Stimulated activated naive CD8-positive, alpha-beta T cell treated with anti-CD3 and anti-CD28 coated beads, Interleukin-15, Interleukin-2, amounts not matched to agents 100 U/mL and 50 U/mL, for 24 hours (primary cell): ENCODE results near the gene FERMT3.

Experiments
- ATAC-seq: fragments of 150-1000 bp; cut with Tn5 transposase; one replicate; pipeline ENCODE4 v1.10.0; 2021
- DNase-seq: peaks from one replicate; pipeline ENCODE4 v3.0.0; 2021

FERMT3 gene

GRCh38 chr11:64186492-64187165 lies 19.9 kb upstream of the FERMT3 start:
- DNase-seq (peak; percentile 50), ATAC-seq (no peak)

GRCh38 chr11:64192434-64192833 lies 14.1 kb upstream of the FERMT3 start:
- DNase-seq, result no peak
- no peak for ATAC-seq

GRCh38 chr11:64196626-64197025 lies 9.9 kb upstream of the FERMT3 start:
- ATAC-seq (no peak), DNase-seq (no peak)

- DNase-seq, result no peak
These were observed 8.0 kb upstream of the FERMT3 start for GRCh38 chr11:64198511-64198910.

GRCh38 chr11:64201543-64201942 lies 5.0 kb upstream of the FERMT3 start:
- ATAC-seq (no peak), DNase-seq (no peak)

More at GRCh38 chr11:64198511-64198910, 8.0 kb upstream of the FERMT3 start:
- ATAC-seq, result no peak

- DNase-seq (no peak), ATAC-seq (no peak)
These were observed 3.5 kb upstream of the FERMT3 start for GRCh38 chr11:64202992-64203391.

GRCh38 chr11:64203421-64204079 lies 3.0 kb upstream of the FERMT3 start:
- no peak for DNase-seq
- ATAC-seq, result no peak

GRCh38 chr11:64204080-64204440 lies 2.5 kb upstream of the FERMT3 start:
- no peak for ATAC-seq
- no peak for DNase-seq

- ATAC-seq (no peak), DNase-seq (peak; percentile 77)
These were observed 2.0 kb upstream of the FERMT3 start for GRCh38 chr11:64204464-64204989.

- DNase-seq, result peak; percentile 89
- peak; percentile 84 for ATAC-seq
These were observed 950 bp downstream of the FERMT3 start for GRCh38 chr11:64207256-64208085.

- no peak for ATAC-seq
These were observed 1.7 kb downstream of the FERMT3 start for GRCh38 chr11:64208086-64208795.

GRCh38 chr11:64208796-64209562 lies 2.5 kb downstream of the FERMT3 start:
- ATAC-seq, result no peak
- DNase-seq, result no peak

More at GRCh38 chr11:64208086-64208795, 1.7 kb downstream of the FERMT3 start:
- no peak for DNase-seq

GRCh38 chr11:64209563-64209843 lies 3.0 kb downstream of the FERMT3 start:
- no peak for ATAC-seq
- DNase-seq, result no peak

GRCh38 chr11:64210301-64211020 lies 3.9 kb downstream of the FERMT3 start:
- ATAC-seq (no peak), DNase-seq (no peak)

GRCh38 chr11:64211181-64211872 lies 4.8 kb downstream of the FERMT3 start:
- no peak for DNase-seq
- ATAC-seq, result no peak

- ATAC-seq, result no peak
These were observed 10.4 kb downstream of the FERMT3 start for GRCh38 chr11:64216879-64217278.

GRCh38 chr11:64218628-64219353 lies 12.3 kb downstream of the FERMT3 start:
- ATAC-seq (no peak), DNase-seq (no peak)

More at GRCh38 chr11:64216879-64217278, 10.4 kb downstream of the FERMT3 start:
- DNase-seq, result no peak

GRCh38 chr11:64219354-64219684 lies 12.8 kb downstream of the FERMT3 start:
- no peak for ATAC-seq
- no peak for DNase-seq

- no peak for ATAC-seq
- no peak for DNase-seq
These were observed 13.2 kb downstream of the FERMT3 start for GRCh38 chr11:64219755-64220154.

GRCh38 chr11:64220271-64220670 lies 13.8 kb downstream of the FERMT3 start:
- ATAC-seq, result no peak
- no peak for DNase-seq
